Hepatocyte (in vitro differentiated cells): Measurements from ENCODE around the gene VPS16. TPM values are rescaled to one million over a fixed set of nuclear protein-coding genes. Genes with fewer than 3 reads are reported as not detected.

Source experiments
- DNase-seq: peaks from one replicate; pipeline ENCODE4 v3.0.0-alpha.2; 2016; ENCODE audit warnings: low spot score
- H2AFZ ChIP-seq: fragments of 200-600 bp; sonication (generic); 2 replicates; pipeline ENCODE4 v1.6.0; 2016; ENCODE audit warnings: antibody characterized with exemption, mild to moderate bottlenecking
- H3K27ac ChIP-seq: fragments of 200-600 bp; sonication (generic); 2 replicates; pipeline ENCODE4 v1.5.1; 2016; ENCODE audit warnings: mild to moderate bottlenecking
- H3K27me3 ChIP-seq: fragments of 200-600 bp; sonication (generic); 2 replicates; pipeline ENCODE4 v1.6.1; 2016
- H3K36me3 ChIP-seq: fragments of 200-600 bp; sonication (generic); replicated peaks from 2 replicates; pipeline ENCODE4 v1.5.1; 2016; ENCODE audit warnings: low read depth; ENCODE audit not compliant: insufficient read depth
- H3K4me1 ChIP-seq: fragments of 200-600 bp; sonication (generic); 2 replicates; pipeline ENCODE4 v1.5.1; 2016; ENCODE audit warnings: mild to moderate bottlenecking, moderate library complexity; ENCODE audit not compliant: insufficient read depth
- H3K4me2 ChIP-seq: fragments of 200-600 bp; sonication (generic); 2 replicates; pipeline ENCODE4 v1.6.0; 2016
- H3K4me3 ChIP-seq: fragments of 200-600 bp; sonication (generic); 2 replicates; pipeline ENCODE4 v1.5.1; 2016; ENCODE audit warnings: mild to moderate bottlenecking
- H3K79me2 ChIP-seq: fragments of 200-600 bp; sonication (generic); 2 replicates; pipeline ENCODE4 v1.6.0; 2017; ENCODE audit warnings: mild to moderate bottlenecking
- H3K9me2 ChIP-seq: fragments of 200-600 bp; sonication (generic); replicated peaks from 2 replicates; pipeline ENCODE4 v1.6.0; 2017; ENCODE audit warnings: mild to moderate bottlenecking; ENCODE audit not compliant: insufficient read depth
- H3K9me3 ChIP-seq: fragments of 200-600 bp; sonication (generic); 2 replicates; pipeline ENCODE4 v1.5.1; 2016; ENCODE audit warnings: low read depth, mild to moderate bottlenecking
- H4K20me1 ChIP-seq: fragments of 200-600 bp; sonication (generic); 2 replicates; pipeline ENCODE4 v1.6.0; 2016; ENCODE audit warnings: mild to moderate bottlenecking; ENCODE audit not compliant: insufficient read depth, poor library complexity, severe bottlenecking
- EZH2 ChIP-seq: fragments of 200-600 bp; sonication (generic); IDR thresholded peaks from 2 replicates; pipeline ENCODE4 v1.6.1; 2016; ENCODE audit warnings: antibody characterized with exemption, mild to moderate bottlenecking, borderline replicate concordance
- EZH2phosphoT487 ChIP-seq: fragments of 200-600 bp; sonication (generic); IDR thresholded peaks from one replicate; pipeline ENCODE4 v1.6.1; 2018; ENCODE audit warnings: antibody characterized with exemption, mild to moderate bottlenecking, low read depth, moderate library complexity; ENCODE audit not compliant: unreplicated experiment, severe bottlenecking
- WGBS: methylation state at CpG from one replicate; pipeline ENCODE4 v1.1.6; 2016; ENCODE audit warnings: low lambda C conversion rate; ENCODE audit errors: missing lambda C conversion rate; 5-methylcytosine and 5-hydroxymethylcytosine counted together
- polyA plus RNA-seq: library from polyadenylated mRNA; unstranded; fragments of >200 nt; fragmentation: Nextera tagmentation; extraction: Ambion mirVana; gene quantifications from 2 replicates; pipeline ENCODE4 v1.2.1, GENCODE V29; 2016
- total RNA-seq: library from RNA; depleted of rRNA; stranded (reverse); fragments of >200 nt; gene quantifications from 2 replicates; pipeline ENCODE4 v1.2.3, GENCODE V29; 2014
- TF ChIP-seq, protein P1 (sequence below): fragments of 200-600 bp; sonication (generic); IDR thresholded peaks from 2 replicates; pipeline ENCODE4 v1.5.1; 2016; ENCODE audit warnings: antibody characterized with exemption, mild to moderate bottlenecking; ENCODE audit not compliant: poor library complexity

VPS16 gene
- total and polyA plus RNA-seq, 2 experiments from 2014 or later = 34.6 to 42.9 TPM

GRCh38 chr20:2865101-2865500 is 24.6 kb downstream of the VPS16 start:
- Histone ChIP-seq H3K4me3 (no peak overlapping the region), H3K4me1 (no peaks in the 10 kb centered on the region), H3K36me3 (no peaks in the 10 kb centered on the region), H3K9me3 (no peaks in the 10 kb centered on the region), H3K27ac (no peak overlapping the region), H3K4me2 (no peak overlapping the region), H4K20me1 (no peaks in the 10 kb centered on the region), H3K27me3 (no peaks in the 10 kb centered on the region), H3K79me2 (no peaks in the 10 kb centered on the region), H3K9me2 (no peaks in the 10 kb centered on the region), H2AFZ (no peak overlapping the region)
- WGBS = 95% methylated on average over 10 of the region's 10 CpGs
- DNase-seq = no peak
- TF ChIP-seq EZH2 (no peak), EZH2phosphoT487 (no peak)
- TF ChIP-seq, protein P1, sequence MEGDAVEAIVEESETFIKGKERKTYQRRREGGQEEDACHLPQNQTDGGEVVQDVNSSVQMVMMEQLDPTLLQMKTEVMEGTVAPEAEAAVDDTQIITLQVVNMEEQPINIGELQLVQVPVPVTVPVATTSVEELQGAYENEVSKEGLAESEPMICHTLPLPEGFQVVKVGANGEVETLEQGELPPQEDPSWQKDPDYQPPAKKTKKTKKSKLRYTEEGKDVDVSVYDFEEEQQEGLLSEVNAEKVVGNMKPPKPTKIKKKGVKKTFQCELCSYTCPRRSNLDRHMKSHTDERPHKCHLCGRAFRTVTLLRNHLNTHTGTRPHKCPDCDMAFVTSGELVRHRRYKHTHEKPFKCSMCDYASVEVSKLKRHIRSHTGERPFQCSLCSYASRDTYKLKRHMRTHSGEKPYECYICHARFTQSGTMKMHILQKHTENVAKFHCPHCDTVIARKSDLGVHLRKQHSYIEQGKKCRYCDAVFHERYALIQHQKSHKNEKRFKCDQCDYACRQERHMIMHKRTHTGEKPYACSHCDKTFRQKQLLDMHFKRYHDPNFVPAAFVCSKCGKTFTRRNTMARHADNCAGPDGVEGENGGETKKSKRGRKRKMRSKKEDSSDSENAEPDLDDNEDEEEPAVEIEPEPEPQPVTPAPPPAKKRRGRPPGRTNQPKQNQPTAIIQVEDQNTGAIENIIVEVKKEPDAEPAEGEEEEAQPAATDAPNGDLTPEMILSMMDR = no peak

DNA sequence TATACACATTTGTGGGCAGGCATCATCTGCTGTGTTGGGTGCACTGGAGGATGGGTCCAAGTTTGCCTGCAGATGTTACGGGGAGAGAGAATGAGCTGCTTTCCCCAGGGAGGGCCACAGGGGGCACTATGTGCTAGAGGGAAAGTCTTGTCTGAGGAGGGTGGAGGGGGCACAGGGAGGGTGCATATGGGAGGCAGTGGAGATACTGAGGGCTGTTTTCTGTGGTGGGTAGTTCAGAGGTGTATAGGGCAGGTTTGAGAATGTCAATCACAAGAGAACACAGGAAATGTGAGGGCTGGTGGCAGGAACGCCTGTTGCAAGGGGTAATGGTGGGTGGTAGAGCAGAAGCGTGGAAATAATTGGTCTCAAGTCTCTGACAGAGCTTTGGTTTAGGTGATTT is 25.1 kb downstream of the VPS16 start:
- H3K79me2 ChIP-seq = no peaks in the 10 kb centered on the region

DNA sequence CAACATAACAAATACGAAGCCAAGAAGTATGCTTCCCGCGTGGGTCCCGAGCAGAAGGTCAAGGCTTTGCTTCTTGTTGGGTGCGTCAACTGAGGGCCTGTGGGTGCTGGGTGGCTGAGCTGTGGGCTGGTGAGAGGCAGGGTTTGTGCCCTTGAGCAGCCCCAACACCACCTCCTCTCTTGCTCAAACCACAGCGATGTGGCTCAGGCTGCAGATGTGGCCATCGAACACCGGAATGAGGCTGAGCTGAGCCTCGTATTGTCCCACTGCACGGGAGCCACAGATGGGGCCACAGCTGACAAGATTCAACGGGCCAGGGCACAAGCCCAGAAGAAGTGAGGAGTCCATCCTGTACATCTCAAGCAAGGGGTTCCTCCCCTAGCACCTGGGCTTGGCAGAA is 25.7 kb downstream of the VPS16 start:
- no peaks in the 10 kb centered on the region for H3K27me3 ChIP-seq
- H3K4me2 ChIP-seq = no peak overlapping the region
- TF ChIP-seq EZH2phosphoT487 (no peak), EZH2 (no peak)
- TF ChIP-seq, protein P1 = no peak
- no peaks in the 10 kb centered on the region for H4K20me1 ChIP-seq
- H3K27ac ChIP-seq = no peak overlapping the region
- no peak overlapping the region for H3K4me3 ChIP-seq
- no peaks in the 10 kb centered on the region for H3K36me3 ChIP-seq
- no peaks in the 10 kb centered on the region for H3K9me3 ChIP-seq
- H3K4me1 ChIP-seq = peaks cover 10% of the 10 kb centered on the region
- no peak for DNase-seq
- no peak overlapping the region for H2AFZ ChIP-seq
- no peaks in the 10 kb centered on the region for H3K79me2 ChIP-seq
- WGBS = 98% methylated on average over 11 of the region's 11 CpGs
- H3K9me2 ChIP-seq = no peaks in the 10 kb centered on the region

More for the DNA sequence above, 25.1 kb downstream of the VPS16 start:
- no peaks in the 10 kb centered on the region for H3K9me3 ChIP-seq
- H3K9me2 ChIP-seq = no peaks in the 10 kb centered on the region
- no peak overlapping the region for H3K27ac ChIP-seq
- peaks cover 4% of the 10 kb centered on the region for H3K4me1 ChIP-seq
- H3K4me3 ChIP-seq = no peak overlapping the region
- H3K4me2 ChIP-seq = no peak overlapping the region
- 91% methylated on average over 3 of the region's 3 CpGs for WGBS
- H3K36me3 ChIP-seq = no peaks in the 10 kb centered on the region
- no peak for DNase-seq
- no peaks in the 10 kb centered on the region for H4K20me1 ChIP-seq
- TF ChIP-seq EZH2phosphoT487 (no peak), EZH2 (no peak)
- no peaks in the 10 kb centered on the region for H3K27me3 ChIP-seq
- H2AFZ ChIP-seq = no peak overlapping the region

DNA sequence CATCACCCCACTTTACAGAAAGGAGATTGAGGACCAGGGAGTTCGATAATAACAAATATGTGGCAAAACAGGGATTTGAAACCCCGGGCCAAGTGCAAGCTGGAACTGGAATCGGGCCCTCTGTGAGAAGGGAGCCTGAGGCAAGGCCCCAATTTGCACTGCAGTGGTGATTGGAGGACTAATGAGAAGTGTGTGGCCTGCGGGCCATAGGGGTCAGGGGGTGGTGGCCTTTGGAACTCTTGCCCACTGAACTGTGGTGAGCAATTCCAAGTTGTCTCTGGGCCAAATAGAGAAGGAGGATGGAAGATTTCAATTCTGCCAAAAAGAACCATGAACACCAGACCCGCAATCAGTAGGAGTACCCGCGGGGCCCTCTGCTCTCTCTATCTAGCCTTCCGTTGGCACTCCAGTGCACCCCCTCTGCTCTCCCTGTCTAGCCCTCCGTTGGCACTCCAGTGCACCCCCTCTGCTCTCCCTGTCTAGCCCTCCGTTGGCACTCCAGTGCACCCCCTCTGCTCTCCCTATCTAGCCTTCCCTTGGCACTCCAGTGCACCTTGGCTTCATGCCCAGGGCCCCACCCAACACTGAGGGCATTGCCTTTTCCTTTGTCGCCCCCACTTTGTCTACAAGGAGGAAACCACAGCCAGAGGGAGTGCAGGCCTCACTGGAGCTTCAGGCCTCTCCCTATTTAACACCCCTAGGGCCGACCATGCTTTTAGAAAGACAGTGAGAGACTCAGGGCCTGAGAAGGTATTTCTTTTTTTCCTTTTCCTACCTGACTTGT is 26.7 kb downstream of the VPS16 start:
- no peaks in the 10 kb centered on the region for H3K9me2 ChIP-seq
- WGBS = 94% methylated on average over 12 of the region's 12 CpGs
- H3K4me2 ChIP-seq = no peak overlapping the region
- H4K20me1 ChIP-seq = no peaks in the 10 kb centered on the region
- no peaks in the 10 kb centered on the region for H3K9me3 ChIP-seq
- H3K4me1 ChIP-seq = peaks cover 11% of the 10 kb centered on the region
- no peak for DNase-seq
- no peaks in the 10 kb centered on the region for H3K36me3 ChIP-seq
- H3K79me2 ChIP-seq = no peaks in the 10 kb centered on the region
- no peak overlapping the region for H3K27ac ChIP-seq
- no peak overlapping the region for H3K4me3 ChIP-seq
- TF ChIP-seq, protein P1 = no peak
- TF ChIP-seq EZH2phosphoT487 (no peak), EZH2 (no peak)
- no peaks in the 10 kb centered on the region for H3K27me3 ChIP-seq
- H2AFZ ChIP-seq = no peak overlapping the region
